ENCODE data around the gene SRPX2.

DNA sequence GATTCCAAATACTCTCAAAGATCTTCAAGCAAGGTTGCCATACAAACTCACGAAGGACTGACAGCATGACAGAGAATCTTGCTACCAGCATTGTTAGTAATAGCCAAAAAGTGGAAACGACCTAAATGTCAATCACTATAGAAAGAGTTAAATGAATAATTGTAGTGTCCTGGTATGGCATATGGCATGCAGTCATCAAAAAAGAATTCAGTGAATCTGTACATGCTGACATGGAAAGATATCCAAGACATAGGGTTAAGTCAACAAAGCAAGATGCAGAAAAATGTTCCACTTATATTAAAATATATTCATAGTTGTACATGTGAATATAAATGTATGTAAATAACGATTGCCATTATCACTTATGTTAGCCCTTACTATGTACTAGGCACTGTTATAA is 37.6 kb downstream of the SRPX2 start:
- TF ChIP-seq, protein P1, sequence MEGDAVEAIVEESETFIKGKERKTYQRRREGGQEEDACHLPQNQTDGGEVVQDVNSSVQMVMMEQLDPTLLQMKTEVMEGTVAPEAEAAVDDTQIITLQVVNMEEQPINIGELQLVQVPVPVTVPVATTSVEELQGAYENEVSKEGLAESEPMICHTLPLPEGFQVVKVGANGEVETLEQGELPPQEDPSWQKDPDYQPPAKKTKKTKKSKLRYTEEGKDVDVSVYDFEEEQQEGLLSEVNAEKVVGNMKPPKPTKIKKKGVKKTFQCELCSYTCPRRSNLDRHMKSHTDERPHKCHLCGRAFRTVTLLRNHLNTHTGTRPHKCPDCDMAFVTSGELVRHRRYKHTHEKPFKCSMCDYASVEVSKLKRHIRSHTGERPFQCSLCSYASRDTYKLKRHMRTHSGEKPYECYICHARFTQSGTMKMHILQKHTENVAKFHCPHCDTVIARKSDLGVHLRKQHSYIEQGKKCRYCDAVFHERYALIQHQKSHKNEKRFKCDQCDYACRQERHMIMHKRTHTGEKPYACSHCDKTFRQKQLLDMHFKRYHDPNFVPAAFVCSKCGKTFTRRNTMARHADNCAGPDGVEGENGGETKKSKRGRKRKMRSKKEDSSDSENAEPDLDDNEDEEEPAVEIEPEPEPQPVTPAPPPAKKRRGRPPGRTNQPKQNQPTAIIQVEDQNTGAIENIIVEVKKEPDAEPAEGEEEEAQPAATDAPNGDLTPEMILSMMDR (IDR thresholded peaks at IDR 0.05 in 8 of 11, conservative IDR thresholded peaks at IDR 0.05 in 3 of 11): no peak
- TF ChIP-seq POLR2A (IDR thresholded peaks at IDR 0.05): no peak
- no peak for TF ChIP-seq POLR2AphosphoS5 (IDR thresholded peaks at IDR 0.05)
